A549 (cell line): ENCODE measurements around the gene RNF112. TPM values are rescaled to one million over a fixed set of nuclear protein-coding genes. Genes with fewer than 3 reads are reported as not detected.

Experiments used
- ATAC-seq, 2 experiments: fragments of 200-7000 bp in 1 of 2; fragments of >200 bp in 1 of 2; cut with Nextera tagmentation in 1 of 2; cut with Tn5 transposase in 1 of 2; 3 replicates each; pipeline versions ENCODE4 v1.8.0 to v1.9.1; 2018 to 2020; ENCODE audit warnings: mild to moderate bottlenecking in 1 of 2, moderate library complexity in 1 of 2
- CTCF ChIA-PET: fragments of 300-600 bp; sonication (Branson Sonifier 250); formaldehyde crosslinking; extraction: SDS; loops from one replicate; lab custom pipeline; 2021; ENCODE audit warnings: antibody characterized with exemption, inconsistent platforms; lab: Yijun Ruan, JAX
- POLR2A ChIA-PET: fragments of 350-600 bp; formaldehyde crosslinking; extraction: SDS; loops from one replicate; lab custom pipeline; 2021; ENCODE audit warnings: antibody characterized with exemption, inconsistent platforms; lab: Yijun Ruan, JAX
- DNase-seq, 2 experiments: peaks; one replicate each; pipeline versions ENCODE4 v3.0.0 to v3.0.0-alpha.2; 2011 to 2016; ENCODE audit warnings: low read depth in 1 of 2, low spot score in 1 of 2
- FAIRE-seq: peaks from 2 replicates; lab custom pipeline; 2011; peaks lifted over from hg19 to GRCh38; lab: Jason Lieb, UNC
- H3K27ac ChIP-seq, 2 experiments: fragments of >200 bp; sonication (Bioruptor Twin); formaldehyde crosslinking; 3 replicates each; pipeline ENCODE4 v1.5.1; 2016 to 2017
- H3K4me1 ChIP-seq: fragments of >200 bp; sonication (Bioruptor Twin); formaldehyde crosslinking; 3 replicates; pipeline ENCODE4 v1.6.1; 2016
- H3K4me2 ChIP-seq: fragments of >200 bp; sonication (Bioruptor Twin); formaldehyde crosslinking; 3 replicates; pipeline ENCODE4 v1.6.1; 2016
- H3K4me3 ChIP-seq: fragments of >200 bp; sonication (Bioruptor Twin); formaldehyde crosslinking; 3 replicates; pipeline ENCODE4 v1.5.1; 2016
- H3K9me3 ChIP-seq: fragments of >200 bp; sonication (Bioruptor Twin); formaldehyde crosslinking; 3 replicates; pipeline ENCODE4 v1.6.1; 2016
- BHLHE40 ChIP-seq: IDR thresholded peaks from 2 replicates; pipeline ENCODE4 v1.6.1; 2012; ENCODE audit warnings: low read depth, low read length, inconsistent platforms
- CBX8 ChIP-seq: fragments of 200-600 bp; sonication (generic); IDR thresholded peaks from 2 replicates; pipeline ENCODE4 v1.6.1; 2016
- CEBPB ChIP-seq, 2 experiments: fragments of >200 bp in 1 of 2; sonication (Bioruptor Twin) in 1 of 2; formaldehyde crosslinking in 1 of 2; IDR thresholded peaks; 2 replicates each; pipeline ENCODE4 v1.6.1; 2012 to 2016
- CHD2 ChIP-seq: fragments of 150-350 bp; IDR thresholded peaks from 2 replicates; pipeline ENCODE4 v1.6.1; 2014; ENCODE audit warnings: low read length; ENCODE audit not compliant: partially characterized antibody
- FOSB ChIP-seq: fragments of 250-450 bp; sonication (Bioruptor Pico); IDR thresholded peaks from 2 replicates; pipeline ENCODE4 v1.5.0; 2020; ENCODE audit warnings: mild to moderate bottlenecking, moderate library complexity
- HEYL ChIP-seq: fragments of 250-450 bp; sonication (Bioruptor Pico); IDR thresholded peaks from 2 replicates; pipeline ENCODE4 v1.8.0; 2021; ENCODE audit warnings: mild to moderate bottlenecking, moderate library complexity
- HMGXB4 ChIP-seq: fragments of 250-450 bp; sonication (Bioruptor Pico); IDR thresholded peaks from 2 replicates; pipeline ENCODE4 v1.5.0; 2021; ENCODE audit warnings: mild to moderate bottlenecking, moderate library complexity, borderline replicate concordance
- HOXA7 ChIP-seq: fragments of 250-450 bp; sonication (Bioruptor Pico); IDR thresholded peaks from 2 replicates; pipeline ENCODE4 v1.5.0; 2020; ENCODE audit warnings: mild to moderate bottlenecking, moderate library complexity
- JUNB ChIP-seq: fragments of >200 bp; sonication (Bioruptor Twin); formaldehyde crosslinking; IDR thresholded peaks from 2 replicates; pipeline ENCODE4 v1.6.1; 2016
- KDM1A ChIP-seq: fragments of 200-600 bp; sonication (generic); IDR thresholded peaks from 2 replicates; pipeline ENCODE4 v1.6.1; 2016; ENCODE audit warnings: low read depth, mild to moderate bottlenecking
- KDM5A ChIP-seq: fragments of 200-600 bp; sonication (generic); IDR thresholded peaks from 2 replicates; pipeline ENCODE4 v1.6.1; 2016; ENCODE audit warnings: antibody characterized with exemption, mild to moderate bottlenecking
- MAFK ChIP-seq: fragments of 450-650 bp; IDR thresholded peaks from 2 replicates; pipeline ENCODE4 v1.6.1; 2014; ENCODE audit not compliant: partially characterized antibody
- MYC ChIP-seq: IDR thresholded peaks from 2 replicates; pipeline ENCODE4 v1.6.1; 2012; ENCODE audit warnings: mild to moderate bottlenecking, inconsistent platforms, low read length, improper control_type of control experiment, borderline replicate concordance
- NR3C1 ChIP-seq: fragments of >200 bp; sonication (Bioruptor Twin); formaldehyde crosslinking; IDR thresholded peaks from 3 replicates; pipeline ENCODE4 v1.6.1; 2017
- PHF8 ChIP-seq: fragments of 200-600 bp; sonication (generic); IDR thresholded peaks from 2 replicates; pipeline ENCODE4 v1.6.1; 2016; ENCODE audit warnings: low read depth, mild to moderate bottlenecking, antibody characterized with exemption, moderate library complexity, borderline replicate concordance
- RAD21 ChIP-seq, 2 experiments: fragments of >200 bp in 1 of 2; sonication (Bioruptor Twin) in 1 of 2; formaldehyde crosslinking in 1 of 2; IDR thresholded peaks in 1 of 2; conservative IDR thresholded peaks in 1 of 2; 2 replicates in 1 of 2; 3 replicates in 1 of 2; pipeline ENCODE4 v1.6.1; 2012 to 2018; ENCODE audit warnings: inconsistent platforms in 1 of 2
- RARB ChIP-seq: fragments of 250-450 bp; sonication (Bioruptor Pico); IDR thresholded peaks from 2 replicates; pipeline ENCODE4 v1.8.0; 2021; ENCODE audit warnings: mild to moderate bottlenecking, moderate library complexity
- RCOR1 ChIP-seq: fragments of 150-350 bp; IDR thresholded peaks from 2 replicates; pipeline ENCODE4 v1.6.1; 2014; ENCODE audit warnings: antibody characterized with exemption, low read length, low read depth
- REST ChIP-seq: fragments of 200-600 bp; sonication (generic); IDR thresholded peaks from 2 replicates; pipeline ENCODE4 v1.6.1; 2016; ENCODE audit warnings: antibody characterized with exemption, mild to moderate bottlenecking, moderate library complexity
- RNF2 ChIP-seq: fragments of 200-600 bp; sonication (generic); IDR thresholded peaks from 2 replicates; pipeline ENCODE4 v1.6.1; 2016; ENCODE audit warnings: low read depth, mild to moderate bottlenecking, antibody characterized with exemption, moderate library complexity, borderline replicate concordance
- SMC3 ChIP-seq: fragments of >200 bp; sonication (Bioruptor Twin); formaldehyde crosslinking; IDR thresholded peaks from 3 replicates; pipeline ENCODE4 v1.6.1; 2018; ENCODE audit warnings: inconsistent platforms
- SREBF2 ChIP-seq: fragments of 450-650 bp; IDR thresholded peaks from 2 replicates; pipeline ENCODE4 v1.6.1; 2014; ENCODE audit warnings: mild to moderate bottlenecking, moderate library complexity
- TFCP2L1 ChIP-seq: fragments of 250-450 bp; sonication (Bioruptor Pico); IDR thresholded peaks from 2 replicates; pipeline ENCODE4 v1.5.0; 2021; ENCODE audit warnings: mild to moderate bottlenecking
- TP53 ChIP-seq: fragments of 250-450 bp; sonication (Bioruptor Pico); IDR thresholded peaks from 2 replicates; pipeline ENCODE4 v1.5.0; 2021; ENCODE audit warnings: mild to moderate bottlenecking, moderate library complexity
- ZC3H11A ChIP-seq: fragments of 450-650 bp; IDR thresholded peaks from 2 replicates; pipeline ENCODE4 v1.6.1; 2014; ENCODE audit warnings: antibody characterized with exemption, mild to moderate bottlenecking
- WGBS: methylation state at CpG from one replicate; pipeline ENCODE4 v1.1.6; 2017; ENCODE audit errors: missing lambda C conversion rate; 5-methylcytosine and 5-hydroxymethylcytosine counted together
- polyA plus RNA-seq, 4 experiments: library from polyadenylated mRNA; depleted of rRNA in 3 of 4; stranded (reverse); fragments of >200 nt; fragmentation: RNase III in 1 of 4; extraction: RNeasy Plus Mini Kit Qiagen cat#74134 plus additional on column Dnase treatment in 1 of 4; gene quantifications; 2 replicates in 3 of 4; 3 replicates in 1 of 4; pipeline ENCODE4 v1.2.3, GENCODE V29; 2011 to 2017
- TF ChIP-seq, protein P1 (sequence below): fragments of >200 bp; sonication (Bioruptor Twin); formaldehyde crosslinking; IDR thresholded peaks from 3 replicates; pipeline ENCODE4 v1.6.1; 2016
- TF ChIP-seq, protein P2 (sequence below): fragments of 450-650 bp; IDR thresholded peaks from 2 replicates; pipeline ENCODE4 v1.6.1; 2014; ENCODE audit warnings: antibody characterized with exemption
- TF ChIP-seq, protein P3 (sequence below): fragments of 250-450 bp; sonication (Bioruptor Pico); IDR thresholded peaks from 2 replicates; pipeline ENCODE4 v1.5.0; 2020; ENCODE audit warnings: low read depth, mild to moderate bottlenecking, moderate library complexity

The RNF112 gene
- polyA plus RNA-seq, 2 of the 4 experiments (the other 2 are of a cell fraction), result 0.27 to 1.4 TPM

DNA sequence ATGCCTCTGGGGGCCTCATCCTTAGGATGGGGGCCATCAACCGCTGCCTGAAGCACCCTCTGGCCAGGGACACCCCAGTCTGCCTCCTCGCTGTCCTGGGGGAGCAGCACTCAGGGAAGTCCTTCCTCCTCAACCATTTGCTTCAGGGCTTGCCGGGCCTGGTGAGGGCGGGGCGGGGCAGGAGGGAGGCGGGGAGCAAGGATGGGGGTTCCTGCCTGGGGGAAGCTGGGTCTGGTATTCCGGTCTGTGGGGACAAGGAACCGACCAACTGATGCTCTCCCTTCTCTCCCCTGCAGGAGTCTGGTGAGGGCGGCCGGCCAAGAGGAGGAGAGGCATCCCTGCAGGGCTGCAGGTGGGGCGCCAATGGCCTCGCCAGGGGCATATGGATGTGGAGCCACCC, 2.0 kb downstream of the RNF112 start:
- FAIRE-seq (no peak), DNase-seq (no peak), ATAC-seq (no peak)
- CTCF ChIA-PET, result interaction anchor here (1.0 to 9.1 kb wide), 4 partner anchors 34 to 354 kb away, joined by 3 to 58 read pairs (median 19); partner anchors contain the start of gene B9D1
- TF ChIP-seq TFCP2L1 (CRISPR knock-in tag) (no peak), PHF8 (no peak), CEBPB (IDR thresholded peaks at IDR 0.05) (no peak), NR3C1 (no peak), RNF2 (no peak), TP53 (no peak), HMGXB4 (CRISPR knock-in tag) (no peak), BHLHE40 (no peak), SMC3 (no peak), CBX8 (no peak), FOSB (CRISPR knock-in tag) (no peak), KDM5A (no peak), RAD21 (conservative IDR thresholded peaks at IDR 0.05 in 1 of 2, IDR thresholded peaks at IDR 0.05 in 1 of 2) (no peak), MAFK (no peak), REST (no peak)
- TF ChIP-seq, protein P1, sequence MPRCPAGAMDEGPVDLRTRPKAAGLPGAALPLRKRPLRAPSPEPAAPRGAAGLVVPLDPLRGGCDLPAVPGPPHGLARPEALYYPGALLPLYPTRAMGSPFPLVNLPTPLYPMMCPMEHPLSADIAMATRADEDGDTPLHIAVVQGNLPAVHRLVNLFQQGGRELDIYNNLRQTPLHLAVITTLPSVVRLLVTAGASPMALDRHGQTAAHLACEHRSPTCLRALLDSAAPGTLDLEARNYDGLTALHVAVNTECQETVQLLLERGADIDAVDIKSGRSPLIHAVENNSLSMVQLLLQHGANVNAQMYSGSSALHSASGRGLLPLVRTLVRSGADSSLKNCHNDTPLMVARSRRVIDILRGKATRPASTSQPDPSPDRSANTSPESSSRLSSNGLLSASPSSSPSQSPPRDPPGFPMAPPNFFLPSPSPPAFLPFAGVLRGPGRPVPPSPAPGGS, result no peak
- TF ChIP-seq, protein P2, sequence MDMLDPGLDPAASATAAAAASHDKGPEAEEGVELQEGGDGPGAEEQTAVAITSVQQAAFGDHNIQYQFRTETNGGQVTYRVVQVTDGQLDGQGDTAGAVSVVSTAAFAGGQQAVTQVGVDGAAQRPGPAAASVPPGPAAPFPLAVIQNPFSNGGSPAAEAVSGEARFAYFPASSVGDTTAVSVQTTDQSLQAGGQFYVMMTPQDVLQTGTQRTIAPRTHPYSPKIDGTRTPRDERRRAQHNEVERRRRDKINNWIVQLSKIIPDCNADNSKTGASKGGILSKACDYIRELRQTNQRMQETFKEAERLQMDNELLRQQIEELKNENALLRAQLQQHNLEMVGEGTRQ, result no peak
- no peak overlapping the region for H3K4me2 ChIP-seq
- no peak overlapping the region for H3K4me3 ChIP-seq
- H3K4me1 ChIP-seq, result no peaks in the 10 kb centered on the region
- 78% methylated on average over 8 of the region's 12 CpGs for WGBS
- no peaks in the 10 kb centered on the region for H3K9me3 ChIP-seq
- no peak overlapping the region for H3K27ac ChIP-seq
- POLR2A ChIA-PET, result no interaction called here

DNA sequence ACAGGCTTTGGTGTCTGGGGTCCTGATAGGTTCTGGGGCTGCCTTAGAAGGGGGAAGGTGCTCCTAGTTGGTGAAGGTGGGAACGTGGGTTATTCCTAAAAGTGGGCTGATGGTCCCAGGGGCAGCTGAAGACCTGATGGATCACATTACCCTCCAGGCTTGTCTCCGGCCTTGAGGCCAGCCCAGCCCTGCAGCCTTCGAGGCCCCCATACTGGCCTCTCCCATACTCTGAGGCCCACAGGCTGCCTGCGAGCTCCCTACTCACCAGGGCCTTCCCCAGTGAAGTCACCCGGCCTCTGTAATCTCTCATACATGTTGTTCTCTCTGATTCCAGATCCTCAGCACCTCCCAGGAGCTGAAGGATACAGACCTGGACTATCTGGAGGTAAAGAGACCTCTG, 2.7 kb downstream of the RNF112 start:
- no peak for FAIRE-seq
- Histone ChIP-seq H3K9me3 (no peaks in the 10 kb centered on the region), H3K4me2 (no peak overlapping the region), H3K4me3 (no peak overlapping the region), H3K27ac (no peak overlapping the region), H3K4me1 (peaks cover 6% of the 10 kb centered on the region)
- ChIA-PET POLR2A (no interaction called here), CTCF (interaction anchor here (1.0 to 9.1 kb wide), 4 partner anchors 33 to 353 kb away, joined by 3 to 58 read pairs (median 6); partner anchors contain the start of gene B9D1)
- WGBS, result 62% methylated on average over 5 of the region's 5 CpGs
- ATAC-seq, result no peak
- DNase-seq, result no peak
- TF ChIP-seq MYC (no peak), RCOR1 (no peak), CHD2 (no peak), ZC3H11A (no peak), TP53 (no peak), CEBPB (IDR thresholded peaks at IDR 0.05) (no peak), RARB (no peak), HEYL (CRISPR knock-in tag) (no peak), KDM1A (no peak), HOXA7 (no peak), SREBF2 (no peak), JUNB (no peak)
- TF ChIP-seq, protein P3, sequence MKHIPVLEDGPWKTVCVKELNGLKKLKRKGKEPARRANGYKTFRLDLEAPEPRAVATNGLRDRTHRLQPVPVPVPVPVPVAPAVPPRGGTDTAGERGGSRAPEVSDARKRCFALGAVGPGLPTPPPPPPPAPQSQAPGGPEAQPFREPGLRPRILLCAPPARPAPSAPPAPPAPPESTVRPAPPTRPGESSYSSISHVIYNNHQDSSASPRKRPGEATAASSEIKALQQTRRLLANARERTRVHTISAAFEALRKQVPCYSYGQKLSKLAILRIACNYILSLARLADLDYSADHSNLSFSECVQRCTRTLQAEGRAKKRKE (CRISPR knock-in tag), result no peak
- TF ChIP-seq, protein P2, result no peak
- TF ChIP-seq, protein P1, result no peak
